Upper lobe of left lung (tissue), 6 donors: ENCODE data around the gene TMEM38B. TPM values are rescaled to one million over a fixed set of nuclear protein-coding genes. Genes with fewer than 3 reads are reported as not detected.

Source experiments
- ATAC-seq, 2 donors: fragments of 200-7000 bp; cut with Tn5 transposase; one replicate each; pipeline ENCODE4 v1.9.1; 2022; ENCODE audit warnings: mild to moderate bottlenecking in 2 of 2, moderate library complexity in 2 of 2; ENCODE audit not compliant: low FRiP score in 2 of 2
- DNase-seq, 2 donors: peaks; one replicate each; pipeline ENCODE4 v3.0.0-alpha.2; 2019 to 2020
- H3K27ac ChIP-seq, 4 donors: fragments of 200-600 bp; sonication (generic); one replicate each; pipeline ENCODE4 v1.5.1; 2016 to 2019
- H3K27me3 ChIP-seq, 4 donors: fragments of 200-600 bp; sonication (generic); one replicate each; pipeline ENCODE4 v1.5.1; 2017 to 2019
- H3K36me3 ChIP-seq, 4 donors: fragments of 200-600 bp; sonication (generic); one replicate each; pipeline ENCODE4 v1.5.1; 2016 to 2019
- H3K4me1 ChIP-seq, 4 donors: fragments of 200-600 bp; sonication (generic); one replicate each; pipeline ENCODE4 v1.5.1; 2018 to 2019
- H3K4me3 ChIP-seq, 4 donors: fragments of 200-600 bp; sonication (generic); one replicate each; pipeline ENCODE4 v1.5.1; 2017 to 2019; ENCODE audit warnings: mild to moderate bottlenecking in 2 of 4, moderate library complexity in 1 of 4
- H3K9me3 ChIP-seq, 4 donors: fragments of 200-600 bp; sonication (generic); one replicate each; pipeline ENCODE4 v1.5.1; 2018 to 2019
- EP300 ChIP-seq, 4 donors: sonication (generic); formaldehyde crosslinking; IDR thresholded peaks; one replicate each; pipeline ENCODE4 v1.5.1; 2017; ENCODE audit warnings: antibody characterized with exemption in 4 of 4, control low read depth in 2 of 4
- POLR2A ChIP-seq, 4 donors: fragments of 450-650 bp; IDR thresholded peaks; one replicate each; pipeline ENCODE4 v1.5.1; 2016 to 2017; ENCODE audit warnings: antibody characterized with exemption in 4 of 4, mild to moderate bottlenecking in 2 of 4
- POLR2AphosphoS5 ChIP-seq, 2 donors: sonication (generic); formaldehyde crosslinking; IDR thresholded peaks; one replicate each; pipeline ENCODE4 v1.5.1; 2017; ENCODE audit warnings: antibody characterized with exemption in 2 of 2
- WGBS, 2 donors: methylation state at CpG; one replicate each; pipeline ENCODE4 v1.1.5; 2017 to 2018; 5-methylcytosine and 5-hydroxymethylcytosine counted together
- total RNA-seq, 6 donors: library from RNA; depleted of rRNA in 4 of 6; stranded (reverse); fragments of >200 nt in 4 of 6; gene quantifications; one replicate each; pipeline versions ENCODE4 v1.1.0 to v1.2.1, GENCODE V29; 2016 to 2021
- TF ChIP-seq, protein P1 (sequence below), 6 experiments: fragments of 450-650 bp in 4 of 6; fragments of 200-600 bp in 2 of 6; sonication (generic) in 2 of 6; IDR thresholded peaks; one replicate each; pipeline ENCODE4 v1.5.1; 2016 to 2019; ENCODE audit warnings: antibody characterized with exemption in 6 of 6
- donor health status: DM: no; HTN: no; CAD: no; lungs with moderate emphysema.
- donor health status: DM: no; HTN: yes; CAD: no; lungs with severe emphysema.

The TMEM38B gene
- total RNA-seq, 6 donors from 2014 or later = 2.1 to 17.4 (median 10.9) TPM

- ATAC-seq = no peak
- Histone ChIP-seq H3K4me1 (peaks cover 9 to 15% (median 11%) of the 10 kb centered on the region in 4 donors), H3K36me3 (no peaks in the 10 kb centered on the region), H3K27me3 (peaks cover 0 to 11% (median 3%) of the 10 kb centered on the region in 4 donors), H3K27ac (no peak overlapping the region), H3K4me3 (no peak overlapping the region), H3K9me3 (no peaks in the 10 kb centered on the region)
- TF ChIP-seq, protein P1, sequence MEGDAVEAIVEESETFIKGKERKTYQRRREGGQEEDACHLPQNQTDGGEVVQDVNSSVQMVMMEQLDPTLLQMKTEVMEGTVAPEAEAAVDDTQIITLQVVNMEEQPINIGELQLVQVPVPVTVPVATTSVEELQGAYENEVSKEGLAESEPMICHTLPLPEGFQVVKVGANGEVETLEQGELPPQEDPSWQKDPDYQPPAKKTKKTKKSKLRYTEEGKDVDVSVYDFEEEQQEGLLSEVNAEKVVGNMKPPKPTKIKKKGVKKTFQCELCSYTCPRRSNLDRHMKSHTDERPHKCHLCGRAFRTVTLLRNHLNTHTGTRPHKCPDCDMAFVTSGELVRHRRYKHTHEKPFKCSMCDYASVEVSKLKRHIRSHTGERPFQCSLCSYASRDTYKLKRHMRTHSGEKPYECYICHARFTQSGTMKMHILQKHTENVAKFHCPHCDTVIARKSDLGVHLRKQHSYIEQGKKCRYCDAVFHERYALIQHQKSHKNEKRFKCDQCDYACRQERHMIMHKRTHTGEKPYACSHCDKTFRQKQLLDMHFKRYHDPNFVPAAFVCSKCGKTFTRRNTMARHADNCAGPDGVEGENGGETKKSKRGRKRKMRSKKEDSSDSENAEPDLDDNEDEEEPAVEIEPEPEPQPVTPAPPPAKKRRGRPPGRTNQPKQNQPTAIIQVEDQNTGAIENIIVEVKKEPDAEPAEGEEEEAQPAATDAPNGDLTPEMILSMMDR (IDR thresholded peaks at IDR 0.05) = no peak
- TF ChIP-seq POLR2AphosphoS5 (IDR thresholded peaks at IDR 0.05) (no peak), EP300 (IDR thresholded peaks at IDR 0.05) (no peak), POLR2A (IDR thresholded peaks at IDR 0.05) (no peak)
- WGBS, 2 donors = 62 to 79% methylated on average over 2 of the region's 2 CpGs
- no peak for DNase-seq
Observed at GRCh38 chr9:105658351-105658750, 36.0 kb upstream of the TMEM38B start.

DNA sequence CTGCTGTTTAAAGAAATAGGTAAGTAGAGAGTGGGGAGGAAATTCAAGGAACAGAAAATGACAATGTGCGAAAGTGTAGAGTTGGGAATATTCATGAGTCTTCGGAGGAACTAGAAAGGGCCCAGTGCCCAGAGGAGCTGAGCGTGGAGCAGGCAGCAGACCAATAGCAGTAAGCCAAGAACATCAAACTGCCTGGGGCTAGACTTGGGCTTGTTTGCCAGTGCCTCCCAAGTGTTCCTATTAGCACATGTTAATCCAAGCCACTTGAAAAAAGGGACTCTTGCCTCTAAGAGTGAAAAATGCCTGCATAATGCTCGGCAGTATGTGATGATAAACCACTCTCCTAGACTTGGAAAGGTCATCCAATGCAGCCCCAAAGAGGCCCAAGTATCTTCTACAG lies 33.3 kb upstream of the TMEM38B start:
- TF ChIP-seq, protein P1 (IDR thresholded peaks at IDR 0.05) = no peak
- TF ChIP-seq EP300 (IDR thresholded peaks at IDR 0.05) (no peak), POLR2AphosphoS5 (IDR thresholded peaks at IDR 0.05) (no peak), POLR2A (IDR thresholded peaks at IDR 0.05) (no peak)
- Histone ChIP-seq H3K27me3 (peaks cover 0 to 11% (median 2%) of the 10 kb centered on the region in 4 donors), H3K9me3 (no peaks in the 10 kb centered on the region), H3K4me1 (peaks cover 9 to 11% (median 9%) of the 10 kb centered on the region in 4 donors), H3K27ac (no peak overlapping the region), H3K36me3 (no peaks in the 10 kb centered on the region), H3K4me3 (no peak overlapping the region)
- no peak for DNase-seq
- no peak for ATAC-seq
- 84 to 87% methylated on average over 4 of the region's 4 CpGs for WGBS, 2 donors

DNA sequence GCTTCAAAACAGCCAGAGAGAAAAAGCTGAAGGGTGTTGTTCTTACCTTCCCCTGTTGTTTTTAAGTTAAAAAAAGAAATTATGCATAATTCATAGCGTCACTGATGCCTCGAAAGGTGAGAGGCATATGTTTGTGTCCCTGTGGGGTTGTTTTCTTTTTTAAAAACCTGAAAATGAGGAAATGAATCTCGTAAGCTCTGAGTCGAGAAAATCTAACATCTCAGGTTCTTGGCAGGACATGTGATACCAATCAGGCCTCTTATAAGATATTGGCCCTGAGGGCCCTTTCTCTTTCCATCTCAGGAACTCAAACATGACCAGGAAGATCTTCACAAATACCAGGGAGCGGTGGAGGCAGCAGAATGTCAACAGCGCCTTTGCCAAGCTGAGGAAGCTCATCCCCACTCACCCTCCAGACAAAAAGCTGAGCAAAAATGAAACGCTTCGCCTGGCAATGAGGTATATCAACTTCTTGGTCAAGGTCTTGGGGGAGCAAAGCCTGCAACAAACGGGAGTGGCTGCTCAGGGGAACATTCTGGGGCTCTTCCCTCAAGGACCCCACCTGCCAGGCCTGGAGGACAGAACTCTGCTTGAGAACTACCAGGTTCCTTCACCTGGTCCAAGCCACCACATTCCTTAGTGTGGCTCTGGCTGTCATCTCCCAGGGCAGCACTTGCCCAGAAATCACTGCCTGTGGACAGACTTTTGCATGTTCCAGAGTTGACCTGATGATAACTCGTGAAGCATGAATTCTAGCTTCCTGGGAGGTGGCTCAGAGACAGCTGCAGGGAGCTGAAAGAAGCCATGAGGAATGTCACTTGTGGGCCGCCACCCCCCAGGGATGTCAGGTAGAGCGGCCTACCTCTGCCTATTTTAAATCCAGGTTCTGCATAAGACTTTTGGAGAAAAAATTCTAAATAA lies 31.9 kb upstream of the TMEM38B start, which contains the start of gene TAL2:
TAL2 (plus strand) TSS at position 274 of the 921 bp plus-strand sequence; CDS start at position 314, 40 bp downstream.
- H3K36me3 ChIP-seq = no peaks in the 10 kb centered on the region
- WGBS, 2 donors = 83 to 85% methylated on average over 12 of the region's 12 CpGs
- TF ChIP-seq POLR2AphosphoS5 (IDR thresholded peaks at IDR 0.05) (no peak), EP300 (IDR thresholded peaks at IDR 0.05) (no peak), POLR2A (IDR thresholded peaks at IDR 0.05) (no peak)
- TF ChIP-seq, protein P1 (IDR thresholded peaks at IDR 0.05) = no peak
- H3K27ac ChIP-seq = no peak within 1 kb of the TSS
- H3K4me3 ChIP-seq = no peak within 1 kb of the TSS
- H3K9me3 ChIP-seq = no peaks in the 10 kb centered on the region
- H3K4me1 ChIP-seq = no peaks in the 10 kb centered on the region
- ATAC-seq = no peak
- H3K27me3 ChIP-seq = no peaks in the 10 kb centered on the region
- no peak for DNase-seq

DNA sequence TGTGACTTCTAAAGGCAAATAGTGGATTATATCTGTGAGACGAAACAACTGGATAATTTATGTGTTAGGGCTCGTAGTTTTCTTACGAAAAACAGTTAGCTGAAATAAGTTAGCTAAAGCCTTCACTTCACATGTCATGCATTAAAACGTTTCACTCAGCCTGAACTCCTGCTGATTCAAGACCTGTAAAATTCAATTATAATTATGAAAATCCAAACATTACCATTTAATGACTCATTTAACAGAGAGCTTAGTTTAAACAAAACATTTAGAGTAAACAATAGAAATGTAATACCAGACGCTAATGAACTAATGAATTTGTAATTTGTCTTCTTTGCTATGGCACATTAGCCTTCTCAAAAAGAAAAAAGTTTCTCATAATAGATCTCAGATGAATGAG lies 30.4 kb upstream of the TMEM38B start:
- Histone ChIP-seq H3K9me3 (no peaks in the 10 kb centered on the region), H3K36me3 (no peaks in the 10 kb centered on the region), H3K4me1 (no peaks in the 10 kb centered on the region), H3K4me3 (no peak overlapping the region), H3K27ac (no peak overlapping the region), H3K27me3 (no peaks in the 10 kb centered on the region)
- 76 to 78% methylated on average over 5 of the region's 5 CpGs for WGBS, 2 donors
- DNase-seq (no peak), ATAC-seq (no peak)
- TF ChIP-seq, protein P1 (IDR thresholded peaks at IDR 0.05) = no peak
